NT2/D1 (cell line): ENCODE data around the gene RASA1.

Experiments used
- DNase-seq: peaks from one replicate; pipeline ENCODE4 v3.0.0-alpha.2; 2011; ENCODE audit warnings: low read depth, low spot score
- H3K27me3 ChIP-seq: 2 replicates; pipeline ENCODE4 v1.6.0; 2011; ENCODE audit warnings: mild to moderate bottlenecking; ENCODE audit not compliant: insufficient read length, insufficient read depth
- H3K36me3 ChIP-seq: 2 replicates; pipeline ENCODE4 v1.6.1; 2011; ENCODE audit warnings: mild to moderate bottlenecking, low read length, mixed read lengths; ENCODE audit not compliant: insufficient read depth, insufficient read length
- H3K4me1 ChIP-seq: 2 replicates; pipeline ENCODE4 v1.5.1; 2011; ENCODE audit not compliant: insufficient read depth, insufficient read length
- H3K4me3 ChIP-seq: 2 replicates; pipeline ENCODE4 v1.5.1; 2011; ENCODE audit warnings: low read depth; ENCODE audit not compliant: insufficient read length
- H3K9ac ChIP-seq: 2 replicates; pipeline ENCODE4 v1.6.0; 2011; ENCODE audit warnings: low read depth; ENCODE audit not compliant: insufficient read length
- H3K9me3 ChIP-seq: 2 replicates; pipeline ENCODE4 v1.5.1; 2011; ENCODE audit warnings: mild to moderate bottlenecking, low read length; ENCODE audit not compliant: insufficient read depth
- SUZ12 ChIP-seq: IDR thresholded peaks from 2 replicates; pipeline ENCODE4 v1.6.1; 2011; ENCODE audit not compliant: insufficient read length, insufficient read depth; ENCODE audit errors: extremely low read depth
- YY1 ChIP-seq: IDR thresholded peaks from 2 replicates; pipeline ENCODE4 v1.6.1; 2011; ENCODE audit not compliant: insufficient read length, insufficient read depth
- ZNF274 ChIP-seq: IDR thresholded peaks from 2 replicates; pipeline ENCODE4 v1.6.1; 2011; ENCODE audit warnings: mild to moderate bottlenecking, low read depth, low read length

Gene RASA1

DNA sequence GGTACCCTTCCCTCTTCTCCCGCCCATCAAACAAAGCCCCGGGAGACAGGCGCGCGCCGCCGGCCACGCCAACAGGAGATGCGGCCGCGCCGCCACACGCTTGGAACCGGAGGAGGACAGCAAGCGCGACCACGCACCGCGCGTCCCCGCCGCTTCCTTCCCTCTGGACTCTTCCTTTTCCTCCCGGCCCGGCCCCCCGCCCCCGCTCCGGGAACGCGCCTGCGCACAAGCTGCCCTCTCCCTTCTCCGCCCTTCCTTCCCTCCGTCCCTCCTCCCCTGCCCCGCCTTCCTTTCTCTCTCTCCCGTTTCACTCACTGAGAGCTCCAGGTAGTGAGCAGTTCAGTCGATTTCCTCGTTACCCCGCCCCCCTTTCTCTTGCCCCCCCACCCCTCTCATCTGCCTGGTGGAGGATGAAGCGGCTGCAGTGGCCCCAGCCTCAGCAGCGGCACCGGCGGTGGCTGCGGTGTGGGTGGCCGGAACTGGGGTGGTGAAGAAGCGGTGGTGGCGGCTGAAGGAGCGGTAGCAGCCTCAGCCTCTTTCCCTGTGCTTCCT, at the start of gene RASA1:
RASA1 (plus strand) TSS at position 310 of the 552 bp plus-strand sequence. CDS start 569 bp downstream, outside the sequence.
- peak; percentile 77 for DNase-seq
- Histone ChIP-seq H3K4me3 (peak within 1 kb of the TSS; percentile 87), H3K4me1 (no peaks in the 10 kb centered on the region), H3K27me3 (no peaks in the 10 kb centered on the region), H3K9me3 (no peaks in the 10 kb centered on the region), H3K9ac (peak within 1 kb of the TSS; percentile 92), H3K36me3 (peaks cover 5% of the 10 kb centered on the region)
- TF ChIP-seq ZNF274 (no peak), SUZ12 (no peak), YY1 (no peak)

DNA sequence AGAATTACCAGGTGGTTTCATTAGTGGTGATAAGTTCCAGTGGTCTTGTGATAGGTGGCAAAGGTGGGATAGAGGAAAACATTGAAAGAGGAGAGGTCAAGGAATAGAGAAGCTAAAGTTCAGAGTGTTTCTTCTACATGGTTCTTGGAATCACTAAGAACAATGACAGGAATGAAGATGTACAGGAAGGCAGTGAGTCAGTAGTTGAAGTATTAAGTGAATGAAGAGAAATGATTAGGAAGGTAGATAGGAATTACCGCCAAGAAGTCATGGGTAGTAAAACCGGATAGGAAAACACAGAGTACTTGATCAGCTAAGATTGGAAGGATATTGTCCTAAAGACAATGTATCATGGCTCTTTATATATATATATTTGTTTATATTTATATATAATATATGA, 37.9 kb upstream of the RASA1 start:
- H3K4me3 ChIP-seq: no peak overlapping the region
- no peaks in the 10 kb centered on the region for H3K27me3 ChIP-seq
- no peaks in the 10 kb centered on the region for H3K9me3 ChIP-seq
- DNase-seq: no peak
- TF ChIP-seq ZNF274 (no peak), SUZ12 (no peak), YY1 (no peak)
- no peaks in the 10 kb centered on the region for H3K4me1 ChIP-seq
- H3K36me3 ChIP-seq: no peaks in the 10 kb centered on the region
- H3K9ac ChIP-seq: no peak overlapping the region

DNA sequence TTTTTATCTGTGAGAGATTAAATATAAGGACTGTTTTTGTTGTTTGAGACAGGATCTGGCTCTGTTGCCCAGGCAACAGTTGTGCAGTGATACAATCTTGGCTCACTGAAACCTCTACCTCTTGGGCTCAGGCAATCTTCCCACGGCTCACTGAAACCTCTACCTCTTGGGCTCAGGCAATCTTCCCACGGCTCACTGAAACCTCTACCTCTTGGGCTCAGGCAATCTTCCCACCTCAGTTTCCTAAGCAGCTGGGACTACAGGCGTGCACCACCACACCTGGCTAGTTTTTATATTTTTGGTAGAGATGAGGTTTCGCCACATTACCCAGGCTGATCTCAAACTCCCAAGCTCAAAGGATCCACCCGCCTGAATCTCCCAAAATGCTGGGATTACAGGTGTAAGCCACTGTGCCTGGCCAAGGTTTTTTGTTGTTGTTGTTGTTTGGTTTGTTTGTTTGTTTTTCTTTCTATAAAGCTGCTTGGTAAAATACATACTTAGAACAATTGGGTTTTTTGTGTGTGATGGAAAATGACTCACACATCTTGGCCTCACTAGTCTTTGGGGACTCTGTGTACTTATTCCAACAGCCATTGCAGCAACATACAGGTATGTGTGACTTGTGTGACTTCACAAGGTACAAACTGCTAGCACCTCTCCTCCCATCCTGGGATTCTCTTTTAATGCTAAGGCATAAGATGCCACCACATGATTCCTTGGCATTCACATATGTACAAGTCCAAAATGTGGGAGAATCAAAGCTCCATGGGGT, 36.5 kb upstream of the RASA1 start:
- no peak overlapping the region for H3K9ac ChIP-seq
- no peak for DNase-seq
- H3K4me3 ChIP-seq: no peak overlapping the region
- no peaks in the 10 kb centered on the region for H3K4me1 ChIP-seq
- no peaks in the 10 kb centered on the region for H3K9me3 ChIP-seq
- no peak for TF ChIP-seq ZNF274
- no peak for TF ChIP-seq SUZ12
- TF ChIP-seq YY1: no peak
- no peaks in the 10 kb centered on the region for H3K36me3 ChIP-seq
- H3K27me3 ChIP-seq: no peaks in the 10 kb centered on the region

DNA sequence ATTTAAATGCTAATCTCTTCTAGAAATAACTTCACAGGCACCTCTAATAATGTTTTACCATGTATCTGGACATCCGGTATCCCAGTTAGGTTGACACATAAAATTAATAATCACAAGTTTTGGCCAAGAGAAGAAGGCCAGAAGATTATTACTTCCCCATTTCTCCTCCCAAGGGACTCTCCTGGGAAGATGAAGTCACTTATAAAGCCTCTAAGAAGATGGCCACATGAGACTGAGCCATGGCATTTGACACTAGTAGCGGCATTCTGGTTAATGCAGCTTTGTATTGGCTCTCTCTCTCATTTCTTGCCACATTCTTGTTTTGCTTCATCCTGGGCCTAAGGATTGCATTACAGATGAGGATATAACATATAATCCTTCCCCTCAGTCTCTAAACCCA, 34.5 kb upstream of the RASA1 start:
- H3K4me3 ChIP-seq: no peak overlapping the region
- H3K36me3 ChIP-seq: no peaks in the 10 kb centered on the region
- no peaks in the 10 kb centered on the region for H3K9me3 ChIP-seq
- no peak for DNase-seq
- H3K27me3 ChIP-seq: no peaks in the 10 kb centered on the region
- H3K9ac ChIP-seq: no peak overlapping the region
- TF ChIP-seq YY1: no peak
- no peak for TF ChIP-seq ZNF274
- no peak for TF ChIP-seq SUZ12
- H3K4me1 ChIP-seq: no peaks in the 10 kb centered on the region

DNA sequence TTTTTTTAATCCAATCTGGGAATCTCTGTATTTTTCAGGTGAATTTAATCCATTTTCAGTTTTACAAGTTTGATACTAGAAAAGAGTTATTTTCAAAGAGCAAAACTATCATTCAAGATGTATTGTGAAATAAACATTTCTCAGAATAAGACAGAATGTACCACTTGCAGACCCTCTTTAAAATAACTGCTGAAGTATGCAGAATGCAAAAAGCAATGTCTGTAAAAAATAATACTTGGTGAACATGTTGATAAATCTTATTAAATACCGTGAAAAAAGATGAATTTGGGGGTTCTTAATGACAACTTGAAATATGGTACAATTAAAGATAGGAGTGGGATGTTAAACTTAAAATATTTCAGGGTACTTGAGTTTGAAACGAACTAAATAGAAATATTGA, 26.1 kb upstream of the RASA1 start:
- Histone ChIP-seq H3K36me3 (no peaks in the 10 kb centered on the region), H3K9ac (no peak overlapping the region), H3K4me1 (no peaks in the 10 kb centered on the region), H3K27me3 (no peaks in the 10 kb centered on the region), H3K4me3 (no peak overlapping the region), H3K9me3 (no peaks in the 10 kb centered on the region)
- TF ChIP-seq YY1 (no peak), SUZ12 (no peak), ZNF274 (no peak)
- DNase-seq: no peak

DNA sequence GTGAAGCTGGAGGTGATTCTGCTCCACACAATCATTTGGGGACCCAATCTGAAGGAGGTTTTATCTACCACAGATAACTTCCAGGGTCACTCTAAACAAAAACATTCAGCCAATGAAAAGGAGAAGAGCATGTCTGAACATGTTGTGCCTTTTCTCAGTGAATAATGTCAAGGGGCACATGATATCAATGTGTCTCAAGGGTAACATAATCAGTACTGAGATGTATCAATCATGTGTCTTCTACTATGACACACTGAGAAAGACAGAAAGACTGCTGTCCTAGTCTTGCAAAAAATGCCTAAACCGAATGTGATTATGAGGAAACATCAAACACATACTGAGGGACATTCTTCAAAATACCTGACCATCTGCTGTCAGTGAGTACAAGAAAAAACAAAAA, 25.4 kb upstream of the RASA1 start:
- no peak for DNase-seq
- Histone ChIP-seq H3K27me3 (no peaks in the 10 kb centered on the region), H3K36me3 (no peaks in the 10 kb centered on the region), H3K4me1 (no peaks in the 10 kb centered on the region), H3K9me3 (no peaks in the 10 kb centered on the region), H3K9ac (no peak overlapping the region), H3K4me3 (no peak overlapping the region)
- TF ChIP-seq YY1 (no peak), ZNF274 (no peak), SUZ12 (no peak)

DNA sequence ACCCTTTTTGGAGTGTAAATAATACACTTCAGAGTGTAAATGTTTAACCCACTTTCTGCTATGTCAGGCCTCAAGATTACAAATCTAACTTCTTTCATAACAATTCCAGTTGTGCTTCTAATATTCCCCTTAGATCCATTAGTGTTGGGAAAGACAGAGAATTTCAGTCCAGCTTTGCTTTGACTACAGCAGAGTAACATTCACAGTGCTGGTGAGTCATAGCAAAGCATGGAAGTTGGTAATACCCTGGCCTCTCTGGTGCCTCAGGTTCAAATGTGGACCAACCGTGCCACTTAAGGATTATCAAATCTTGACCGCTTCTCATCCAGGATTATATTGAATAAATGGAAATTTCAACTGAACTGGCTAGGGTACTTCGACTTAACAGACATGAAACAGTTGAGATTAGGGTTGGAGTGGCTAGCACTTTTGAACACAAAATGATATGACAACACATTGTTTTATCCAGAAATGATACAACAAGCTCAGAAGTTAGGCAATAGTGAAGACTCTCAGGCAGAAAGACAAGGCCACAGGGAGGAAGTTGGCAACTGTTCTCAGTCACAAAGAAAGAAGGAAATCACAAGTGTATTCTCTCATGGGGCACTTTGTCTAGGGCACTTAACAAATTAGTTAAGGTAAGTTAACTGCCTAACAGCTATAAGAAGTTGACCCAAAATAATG, 24.4 kb upstream of the RASA1 start:
- no peak for DNase-seq
- no peaks in the 10 kb centered on the region for H3K9me3 ChIP-seq
- no peaks in the 10 kb centered on the region for H3K27me3 ChIP-seq
- H3K36me3 ChIP-seq: no peaks in the 10 kb centered on the region
- H3K4me1 ChIP-seq: no peaks in the 10 kb centered on the region
- H3K4me3 ChIP-seq: no peak overlapping the region
- no peak for TF ChIP-seq SUZ12
- no peak for TF ChIP-seq YY1
- no peak for TF ChIP-seq ZNF274
- no peak overlapping the region for H3K9ac ChIP-seq
